BLaER1 treated with 17β-estradiol and CSF1 and Interleukin-3, amounts not matched to agents 10 nM and 100 nM (cell line): ENCODE measurements around the gene PIH1D1.

Source experiments
- H3K27ac ChIP-seq, 11 experiments: shearing (Covaris generic); formaldehyde crosslinking; 2 replicates each; pipeline ENCODE4 v1.8.1; 2022
- H3K27me3 ChIP-seq, 11 experiments: shearing (Covaris generic); formaldehyde crosslinking; 2 replicates each; pipeline ENCODE4 v1.8.1; 2022
- H3K36me3 ChIP-seq, 11 experiments: shearing (Covaris generic); formaldehyde crosslinking; 2 replicates each; pipeline ENCODE4 v1.8.1; 2022
- H3K4me1 ChIP-seq, 10 experiments: shearing (Covaris generic); formaldehyde crosslinking; 2 replicates each; pipeline ENCODE4 v1.8.1; 2022
- H3K4me2 ChIP-seq, 11 experiments: shearing (Covaris generic); formaldehyde crosslinking; 2 replicates each; pipeline ENCODE4 v1.8.1; 2022
- H3K4me3 ChIP-seq, 10 experiments: shearing (Covaris generic); formaldehyde crosslinking; 2 replicates each; pipeline ENCODE4 v1.8.1; 2022
- H3K9ac ChIP-seq, 11 experiments: shearing (Covaris generic); formaldehyde crosslinking; 2 replicates each; pipeline ENCODE4 v1.8.1; 2022
- H3K9me3 ChIP-seq, 11 experiments: shearing (Covaris generic); formaldehyde crosslinking; replicated peaks in 1 of 11; 2 replicates each; pipeline ENCODE4 v1.8.1; 2022
- H4K20me1 ChIP-seq, 11 experiments: shearing (Covaris generic); formaldehyde crosslinking; 2 replicates each; pipeline ENCODE4 v1.8.1; 2022
- Cebpa-rat ChIP-seq, 11 experiments: shearing (Covaris generic); IDR thresholded peaks; 2 replicates each; pipeline ENCODE4 v1.8.1; 2022

Gene PIH1D1

GRCh38 chr19:49443366-49444099, 8.1 kb downstream of the PIH1D1 start:
- Histone ChIP-seq H4K20me1 (peaks cover 0 to 35% (median 17%) of the 10 kb centered on the region in 11 experiments; a peak in 10 of 22 replicates), H3K9ac (peak overlapping the region; percentile 63 to 77 (median 74)), H3K4me2 (peak overlapping the region; percentile 78 to 98 (median 94)), H3K9me3 (no peaks in the 10 kb centered on the region), H3K4me3 (peak overlapping the region; percentile 62 to 77 (median 68)), H3K27ac (peak overlapping the region in 10 of 11 experiments; percentile 4 to 67 (median 51); a peak in 20 of 22 replicates), H3K36me3 (peaks cover 13 to 27% (median 21%) of the 10 kb centered on the region in 11 experiments; a peak in 21 of 22 replicates), H3K27me3 (peaks cover 40 to 44% (median 41%) of the 10 kb centered on the region in 11 experiments), H3K4me1 (peaks cover 54 to 67% (median 57%) of the 10 kb centered on the region in 10 experiments)
- TF ChIP-seq Cebpa-rat (IDR thresholded peaks at IDR 0.05) = no peak

GRCh38 chr19:49442771-49443365, 8.7 kb downstream of the PIH1D1 start:
- Histone ChIP-seq H3K27me3 (peaks cover 46 to 51% (median 48%) of the 10 kb centered on the region in 11 experiments), H3K36me3 (peaks cover 6 to 21% (median 15%) of the 10 kb centered on the region in 11 experiments; a peak in 20 of 22 replicates), H3K4me3 (peak overlapping the region; percentile 62 to 77 (median 68)), H3K4me2 (peak overlapping the region; percentile 78 to 98 (median 94)), H3K9ac (peak overlapping the region; percentile 63 to 77 (median 74)), H4K20me1 (peaks cover 0 to 31% (median 15%) of the 10 kb centered on the region in 11 experiments; a peak in 10 of 22 replicates), H3K27ac (peak overlapping the region in 10 of 11 experiments; percentile 4 to 67 (median 51); a peak in 19 of 22 replicates), H3K9me3 (no peaks in the 10 kb centered on the region), H3K4me1 (peaks cover 47 to 60% (median 50%) of the 10 kb centered on the region in 10 experiments)
- TF ChIP-seq Cebpa-rat (IDR thresholded peaks at IDR 0.05) = no peak

- H3K4me2 ChIP-seq = peak overlapping the region; percentile 66 to 98 (median 79)
- peaks cover 52 to 56% (median 53%) of the 10 kb centered on the region in 11 experiments for H3K27me3 ChIP-seq
- no peaks in the 10 kb centered on the region for H3K9me3 ChIP-seq
- H3K4me1 ChIP-seq = peaks cover 42 to 55% (median 45%) of the 10 kb centered on the region in 10 experiments
- no peak overlapping the region; a peak in 1 of 22 replicates for H3K9ac ChIP-seq
- TF ChIP-seq Cebpa-rat (IDR thresholded peaks at IDR 0.05) = no peak
- peaks cover 0 to 28% (median 12%) of the 10 kb centered on the region in 11 experiments; a peak in 9 of 22 replicates for H4K20me1 ChIP-seq
- peak overlapping the region; percentile 36 to 77 (median 65); a peak in 17 of 20 replicates for H3K4me3 ChIP-seq
- H3K27ac ChIP-seq = no peak overlapping the region
- peaks cover 6 to 15% (median 11%) of the 10 kb centered on the region in 11 experiments; a peak in 18 of 22 replicates for H3K36me3 ChIP-seq
Measured at GRCh38 chr19:49442354-49442753, 9.3 kb downstream of the PIH1D1 start.

- peaks cover 0 to 25% (median 8%) of the 10 kb centered on the region in 11 experiments; a peak in 9 of 22 replicates for H4K20me1 ChIP-seq
- peak overlapping the region; percentile 66 to 98 (median 79) for H3K4me2 ChIP-seq
- H3K4me1 ChIP-seq = peaks cover 38 to 51% (median 41%) of the 10 kb centered on the region in 10 experiments
- no peak overlapping the region for H3K9ac ChIP-seq
- peak overlapping the region; percentile 36 to 77 (median 65); a peak in 15 of 20 replicates for H3K4me3 ChIP-seq
- peaks cover 3 to 11% (median 8%) of the 10 kb centered on the region in 11 experiments; a peak in 16 of 22 replicates for H3K36me3 ChIP-seq
- peaks cover 56 to 60% (median 57%) of the 10 kb centered on the region in 11 experiments for H3K27me3 ChIP-seq
- TF ChIP-seq Cebpa-rat (IDR thresholded peaks at IDR 0.05) = no peak
- no peak overlapping the region for H3K27ac ChIP-seq
- H3K9me3 ChIP-seq = no peaks in the 10 kb centered on the region
Measured at GRCh38 chr19:49441960-49442350, 9.7 kb downstream of the PIH1D1 start.

GRCh38 chr19:49441210-49441959, 10.2 kb downstream of the PIH1D1 start, which contains the start of gene SLC17A7:
Gene SLC17A7 (minus strand): TSS chr19:49441527. CDS start chr19:49441379, 148 bp downstream.
- peaks cover 61 to 66% (median 62%) of the 10 kb centered on the region in 11 experiments for H3K27me3 ChIP-seq
- H3K4me3 ChIP-seq = peak within 1 kb of the TSS; percentile 49 to 77 (median 65); a peak in 19 of 20 replicates
- H3K27ac ChIP-seq = no peak within 1 kb of the TSS
- TF ChIP-seq Cebpa-rat (IDR thresholded peaks at IDR 0.05) = no peak
- H3K9me3 ChIP-seq = peaks cover 0 to 3% (median 0%) of the 10 kb centered on the region in 11 experiments; a peak in 2 of 22 replicates
- peaks cover 0 to 6% (median 2%) of the 10 kb centered on the region in 11 experiments; a peak in 10 of 22 replicates for H3K36me3 ChIP-seq
- peak within 1 kb of the TSS in 1 of 11 experiments; percentile 3; a peak in 1 of 22 replicates for H3K9ac ChIP-seq
- peaks cover 0 to 20% (median 6%) of the 10 kb centered on the region in 11 experiments; a peak in 8 of 22 replicates for H4K20me1 ChIP-seq
- peaks cover 32 to 45% (median 36%) of the 10 kb centered on the region in 10 experiments for H3K4me1 ChIP-seq
- H3K4me2 ChIP-seq = peak within 1 kb of the TSS; percentile 66 to 98 (median 79)

- peak overlapping the region; percentile 38 to 77 (median 52); a peak in 17 of 20 replicates for H3K4me3 ChIP-seq
- H3K9ac ChIP-seq = 0 out of 22 replicates have a peak overlapping the region, but pooled peaks of 1 of the 11 experiments have one; percentile 3
- TF ChIP-seq Cebpa-rat (IDR thresholded peaks at IDR 0.05) = no peak
- no peak overlapping the region for H3K27ac ChIP-seq
- H3K4me1 ChIP-seq = peaks cover 25 to 38% (median 30%) of the 10 kb centered on the region in 10 experiments
- H3K27me3 ChIP-seq = peaks cover 69 to 74% (median 70%) of the 10 kb centered on the region in 11 experiments
- H4K20me1 ChIP-seq = peaks cover 0 to 26% (median 4%) of the 10 kb centered on the region in 11 experiments; a peak in 6 of 22 replicates
- H3K9me3 ChIP-seq = peaks cover 0 to 9% (median 0%) of the 10 kb centered on the region in 11 experiments; a peak in 3 of 22 replicates
- H3K4me2 ChIP-seq = peak overlapping the region; percentile 66 to 98 (median 79)
- no peaks in the 10 kb centered on the region for H3K36me3 ChIP-seq
Measured at GRCh38 chr19:49440439-49441209, 11.0 kb downstream of the PIH1D1 start.

GRCh38 chr19:49439836-49440235, 11.8 kb downstream of the PIH1D1 start:
- Histone ChIP-seq H3K4me1 (peaks cover 17 to 30% (median 23%) of the 10 kb centered on the region in 10 experiments), H3K27ac (no peak overlapping the region), H3K9me3 (peaks cover 0 to 14% (median 0%) of the 10 kb centered on the region in 11 experiments; a peak in 4 of 22 replicates), H4K20me1 (peaks cover 0 to 26% (median 4%) of the 10 kb centered on the region in 11 experiments; a peak in 7 of 22 replicates), H3K9ac (no peak overlapping the region), H3K36me3 (no peaks in the 10 kb centered on the region), H3K27me3 (peaks cover 77 to 81% (median 78%) of the 10 kb centered on the region in 11 experiments), H3K4me2 (no peak overlapping the region), H3K4me3 (no peak overlapping the region)
- TF ChIP-seq Cebpa-rat (IDR thresholded peaks at IDR 0.05) = no peak
